Tibial artery (tissue), 4 donors: ENCODE data around the gene SORL1-AS1.
A peak's percentile ranks its signal among the peaks of the same experiment; 100 is the strongest.

Experiments used
- DNase-seq, 2 donors: peaks; one replicate each; pipeline ENCODE4 v3.0.0-alpha.2; 2019
- H3K27ac ChIP-seq, 2 donors: fragments of 200-600 bp; sonication (generic) in 1 of 2; 1 replicate in 1 of 2; 2 replicates in 1 of 2; pipeline ENCODE4 v1.5.1; 2018 to 2019; ENCODE audit warnings: mild to moderate bottlenecking in 1 of 2
- H3K27me3 ChIP-seq, 2 donors: fragments of 200-600 bp; sonication (generic) in 1 of 2; one replicate each; pipeline versions ENCODE4 v1.5.1 to v1.6.0; 2016 to 2019
- H3K36me3 ChIP-seq, 3 donors: fragments of 200-600 bp; sonication (generic) in 2 of 3; one replicate each; pipeline ENCODE4 v1.5.1; 2016 to 2019; ENCODE audit warnings: mild to moderate bottlenecking in 2 of 3
- H3K4me1 ChIP-seq, 4 donors: fragments of 200-600 bp; sonication (generic) in 2 of 4; 1 replicate in 3 of 4; 2 replicates in 1 of 4; pipeline ENCODE4 v1.5.1; 2016 to 2019
- H3K4me3 ChIP-seq, 2 donors: fragments of 200-600 bp; sonication (generic) in 1 of 2; 1 replicate in 1 of 2; 2 replicates in 1 of 2; pipeline ENCODE4 v1.5.1; 2018 to 2019; ENCODE audit warnings: mild to moderate bottlenecking in 2 of 2
- H3K9me3 ChIP-seq, 3 donors: fragments of 200-600 bp; sonication (generic) in 1 of 3; one replicate each; pipeline ENCODE4 v1.5.1; 2016 to 2019
- CTCF ChIP-seq, 2 experiments: fragments of 200-600 bp in 1 of 2; fragments of 450-650 bp in 1 of 2; IDR thresholded peaks; one replicate each; pipeline ENCODE4 v1.5.1; 2017 to 2019; ENCODE audit warnings: antibody characterized with exemption in 2 of 2, mild to moderate bottlenecking in 1 of 2, moderate library complexity in 1 of 2
- intact Hi-C: fragments of 100-400 bp; cut with DNase I; formaldehyde crosslinking; loops from one replicate; pipeline ENCODE4 v1.15.0; 2023; ENCODE audit warnings: low total_unique reads

SORL1-AS1 gene

GRCh38 chr11:121439337-121439736 lies 13.4 kb downstream of the SORL1-AS1 start:
- no peak for TF ChIP-seq CTCF (IDR thresholded peaks at IDR 0.05)
- intact Hi-C loops = no loop called here
- H3K9me3 ChIP-seq = no peaks in the 10 kb centered on the region
- H3K27ac ChIP-seq = peak overlapping the region in 1 of 2 donors; percentile 51
- no peak for DNase-seq
- no peaks in the 10 kb centered on the region for H3K36me3 ChIP-seq
- peaks cover 0 to 29% (median 14%) of the 10 kb centered on the region in 4 donors for H3K4me1 ChIP-seq
- H3K4me3 ChIP-seq = no peak overlapping the region
- no peaks in the 10 kb centered on the region for H3K27me3 ChIP-seq

GRCh38 chr11:121437686-121438078 lies 15.1 kb downstream of the SORL1-AS1 start:
- no peak for DNase-seq
- intact Hi-C loops = no loop called here
- Histone ChIP-seq H3K27me3 (no peaks in the 10 kb centered on the region), H3K4me3 (no peak overlapping the region), H3K36me3 (no peaks in the 10 kb centered on the region), H3K4me1 (peaks cover 0 to 29% (median 14%) of the 10 kb centered on the region in 4 donors), H3K27ac (no peak overlapping the region), H3K9me3 (no peaks in the 10 kb centered on the region)
- no peak for TF ChIP-seq CTCF (IDR thresholded peaks at IDR 0.05)

- intact Hi-C loops = no loop called here
- Histone ChIP-seq H3K27ac (no peak overlapping the region), H3K9me3 (no peaks in the 10 kb centered on the region)
These were observed 15.6 kb downstream of the SORL1-AS1 start for GRCh38 chr11:121437018-121437685.

GRCh38 chr11:121435551-121436511 lies 16.9 kb downstream of the SORL1-AS1 start:
- no peak overlapping the region for H3K27ac ChIP-seq
- H3K27me3 ChIP-seq = no peaks in the 10 kb centered on the region
- no peak for DNase-seq
- intact Hi-C loops = no loop called here
- peaks cover 0 to 29% (median 14%) of the 10 kb centered on the region in 4 donors for H3K4me1 ChIP-seq
- no peaks in the 10 kb centered on the region for H3K9me3 ChIP-seq
- no peak for TF ChIP-seq CTCF (IDR thresholded peaks at IDR 0.05)
- no peaks in the 10 kb centered on the region for H3K36me3 ChIP-seq
- no peak overlapping the region for H3K4me3 ChIP-seq

More at GRCh38 chr11:121437018-121437685, 15.6 kb downstream of the SORL1-AS1 start:
- peak in 1 of 2 donors; percentile 36 for DNase-seq
- H3K36me3 ChIP-seq = no peaks in the 10 kb centered on the region
- H3K4me1 ChIP-seq = peaks cover 0 to 29% (median 14%) of the 10 kb centered on the region in 4 donors
- no peaks in the 10 kb centered on the region for H3K27me3 ChIP-seq
- no peak overlapping the region for H3K4me3 ChIP-seq
- no peak for TF ChIP-seq CTCF (IDR thresholded peaks at IDR 0.05)

- H3K27me3 ChIP-seq = no peaks in the 10 kb centered on the region
- no peaks in the 10 kb centered on the region for H3K36me3 ChIP-seq
- no peak overlapping the region for H3K27ac ChIP-seq
- no peak for TF ChIP-seq CTCF (IDR thresholded peaks at IDR 0.05)
- intact Hi-C loops = no loop called here
- DNase-seq = no peak
- H3K4me1 ChIP-seq = peaks cover 0 to 27% (median 14%) of the 10 kb centered on the region in 4 donors
- no peaks in the 10 kb centered on the region for H3K9me3 ChIP-seq
- no peak overlapping the region for H3K4me3 ChIP-seq
These were observed 17.6 kb downstream of the SORL1-AS1 start for GRCh38 chr11:121435132-121435531.
